Neutrophil (primary cell): Measurements from ENCODE around the gene TMEM86B.

Source experiments
- H3K27ac ChIP-seq: fragments of 200-600 bp; sonication (generic); 2 replicates; pipeline ENCODE4 v1.5.1; 2016; ENCODE audit warnings: mild to moderate bottlenecking, moderate library complexity
- H3K27me3 ChIP-seq: fragments of 200-600 bp; sonication (generic); 2 replicates; pipeline ENCODE4 v1.6.0; 2016; ENCODE audit warnings: mild to moderate bottlenecking
- H3K36me3 ChIP-seq: fragments of 200-600 bp; sonication (generic); 2 replicates; pipeline ENCODE4 v1.5.1; 2017
- H3K4me1 ChIP-seq, 2 experiments: fragments of 200-600 bp in 1 of 2; sonication (generic) in 1 of 2; 1 replicate in 1 of 2; 2 replicates in 1 of 2; pipeline versions ENCODE4 v1.5.1 to v1.6.1; 2013 to 2016; ENCODE audit warnings: low read depth in 1 of 2, low read length in 1 of 2, mild to moderate bottlenecking in 1 of 2, moderate library complexity in 1 of 2; ENCODE audit not compliant: control insufficient read depth in 1 of 2, insufficient read depth in 1 of 2
- H3K4me3 ChIP-seq, 2 experiments: fragments of 200-600 bp in 1 of 2; sonication (generic) in 1 of 2; 1 replicate in 1 of 2; 2 replicates in 1 of 2; pipeline ENCODE4 v1.5.1; 2013 to 2016; ENCODE audit warnings: low read depth in 1 of 2, low read length in 1 of 2, mild to moderate bottlenecking in 1 of 2, moderate library complexity in 1 of 2
- H3K9me3 ChIP-seq: fragments of 200-600 bp; sonication (generic); 2 replicates; pipeline ENCODE4 v1.5.1; 2016
- TF ChIP-seq, protein P1 (sequence below): fragments of 200-600 bp; sonication (generic); IDR thresholded peaks from 2 replicates; pipeline ENCODE4 v1.5.1; 2016; ENCODE audit warnings: antibody characterized with exemption

The TMEM86B gene, protein sequence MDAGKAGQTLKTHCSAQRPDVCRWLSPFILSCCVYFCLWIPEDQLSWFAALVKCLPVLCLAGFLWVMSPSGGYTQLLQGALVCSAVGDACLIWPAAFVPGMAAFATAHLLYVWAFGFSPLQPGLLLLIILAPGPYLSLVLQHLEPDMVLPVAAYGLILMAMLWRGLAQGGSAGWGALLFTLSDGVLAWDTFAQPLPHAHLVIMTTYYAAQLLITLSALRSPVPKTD

DNA sequence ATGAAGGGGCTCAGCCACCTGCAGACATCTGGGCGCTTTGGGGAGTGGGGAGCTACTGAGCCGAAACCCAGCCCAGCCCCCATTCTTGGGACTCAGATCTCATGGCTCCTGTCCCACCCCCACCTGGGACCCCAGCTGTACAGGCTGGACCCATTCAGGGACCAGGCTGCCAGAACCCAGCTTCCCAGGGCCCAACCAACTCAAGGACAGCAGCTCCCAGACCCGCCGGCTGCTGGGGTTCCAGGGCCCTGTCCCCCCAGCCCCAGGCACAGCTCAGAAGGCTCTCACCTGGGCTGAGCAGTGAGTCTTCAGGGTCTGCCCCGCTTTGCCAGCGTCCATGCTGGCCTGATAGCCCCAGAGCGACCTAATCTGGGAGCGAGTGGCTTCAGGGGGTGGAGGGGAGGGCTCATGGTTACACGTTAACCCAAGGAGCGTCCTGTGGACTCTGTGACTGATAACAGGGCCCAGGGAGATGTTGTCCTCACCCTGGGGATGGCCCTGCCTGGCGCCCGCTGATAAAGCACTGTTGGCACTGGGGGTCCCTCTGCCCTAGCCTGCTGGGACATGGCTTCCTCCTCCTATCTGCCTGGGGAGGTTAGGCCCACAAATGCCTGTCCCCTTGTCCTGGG is at the start of gene TMEM86B:
TSS of gene TMEM86B (minus strand) at position 361 of the 629 bp plus-strand sequence. CDS start at position 339, 22 bp downstream.
- Histone ChIP-seq H3K36me3 (peaks cover 95% of the 10 kb centered on the region), H3K27ac (no peak within 1 kb of the TSS), H3K4me3 (no peak within 1 kb of the TSS), H3K4me1 (peaks cover 0 to 5% of the 10 kb centered on the region in 2 experiments), H3K27me3 (no peaks in the 10 kb centered on the region), H3K9me3 (no peaks in the 10 kb centered on the region)
- TF ChIP-seq, protein P1, sequence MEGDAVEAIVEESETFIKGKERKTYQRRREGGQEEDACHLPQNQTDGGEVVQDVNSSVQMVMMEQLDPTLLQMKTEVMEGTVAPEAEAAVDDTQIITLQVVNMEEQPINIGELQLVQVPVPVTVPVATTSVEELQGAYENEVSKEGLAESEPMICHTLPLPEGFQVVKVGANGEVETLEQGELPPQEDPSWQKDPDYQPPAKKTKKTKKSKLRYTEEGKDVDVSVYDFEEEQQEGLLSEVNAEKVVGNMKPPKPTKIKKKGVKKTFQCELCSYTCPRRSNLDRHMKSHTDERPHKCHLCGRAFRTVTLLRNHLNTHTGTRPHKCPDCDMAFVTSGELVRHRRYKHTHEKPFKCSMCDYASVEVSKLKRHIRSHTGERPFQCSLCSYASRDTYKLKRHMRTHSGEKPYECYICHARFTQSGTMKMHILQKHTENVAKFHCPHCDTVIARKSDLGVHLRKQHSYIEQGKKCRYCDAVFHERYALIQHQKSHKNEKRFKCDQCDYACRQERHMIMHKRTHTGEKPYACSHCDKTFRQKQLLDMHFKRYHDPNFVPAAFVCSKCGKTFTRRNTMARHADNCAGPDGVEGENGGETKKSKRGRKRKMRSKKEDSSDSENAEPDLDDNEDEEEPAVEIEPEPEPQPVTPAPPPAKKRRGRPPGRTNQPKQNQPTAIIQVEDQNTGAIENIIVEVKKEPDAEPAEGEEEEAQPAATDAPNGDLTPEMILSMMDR = no peak

DNA sequence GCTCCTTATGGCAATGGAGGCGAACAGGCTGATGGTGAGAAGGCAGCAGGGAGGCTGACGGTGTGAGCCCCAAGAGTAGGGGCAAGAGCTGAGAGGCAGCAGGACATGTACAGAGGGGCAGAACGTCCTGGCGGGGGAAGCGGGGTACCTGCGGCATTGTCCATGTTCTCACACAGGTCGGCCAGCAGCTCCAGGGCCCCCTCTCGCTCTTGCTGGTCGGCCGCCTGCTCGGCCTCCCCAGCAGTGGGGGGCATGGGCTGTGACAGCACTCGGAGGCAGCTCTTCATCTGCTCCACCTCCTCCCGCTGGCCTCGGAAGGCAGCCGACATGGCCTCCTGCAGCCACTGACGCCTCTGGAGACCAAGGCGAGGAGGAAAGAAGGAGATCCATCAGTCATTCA is 48.9 kb upstream of the TMEM86B start:
- H3K27ac ChIP-seq = no peak overlapping the region
- H3K27me3 ChIP-seq = peaks cover 2% of the 10 kb centered on the region
- no peak overlapping the region for H3K4me3 ChIP-seq
- H3K4me1 ChIP-seq = peaks cover 6 to 14% of the 10 kb centered on the region in 2 experiments
- TF ChIP-seq, protein P1 = no peak
- H3K36me3 ChIP-seq = no peaks in the 10 kb centered on the region
- H3K9me3 ChIP-seq = no peaks in the 10 kb centered on the region

DNA sequence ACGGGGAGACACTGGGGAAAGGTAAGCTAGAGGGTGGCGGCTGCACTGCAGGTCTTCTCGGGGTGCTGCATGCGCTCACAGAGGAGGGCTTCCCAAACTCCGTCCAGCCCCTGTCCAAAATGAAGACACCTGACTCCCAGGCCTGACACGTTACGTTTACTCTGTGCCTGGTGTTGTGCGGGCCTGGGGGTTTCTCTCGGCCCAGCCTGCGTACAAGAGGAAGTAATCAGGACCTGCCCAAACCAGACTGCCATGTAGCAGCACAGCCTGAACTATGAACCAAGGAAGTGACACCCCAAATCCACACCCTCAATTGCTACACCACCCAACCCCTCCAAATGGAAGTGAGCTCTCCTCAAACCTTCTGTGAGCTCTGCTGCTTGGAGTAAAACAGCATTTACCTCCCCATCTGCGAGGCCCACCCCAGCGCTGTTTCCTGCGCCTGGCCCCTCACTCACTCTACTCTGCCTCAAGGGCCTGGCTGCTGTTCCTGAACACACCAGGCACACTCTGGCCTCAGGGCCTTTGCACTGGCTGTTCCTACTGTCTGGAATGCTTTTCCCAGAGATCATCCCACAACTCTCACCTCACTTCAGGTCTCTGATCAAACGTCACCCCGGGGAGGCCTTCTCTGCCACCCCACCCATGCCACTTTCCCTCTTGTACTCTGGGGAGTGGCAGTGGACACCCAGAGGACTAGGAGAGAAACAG is 48.3 kb upstream of the TMEM86B start:
- TF ChIP-seq, protein P1 = no peak
- Histone ChIP-seq H3K27me3 (no peaks in the 10 kb centered on the region), H3K36me3 (no peaks in the 10 kb centered on the region)

DNA sequence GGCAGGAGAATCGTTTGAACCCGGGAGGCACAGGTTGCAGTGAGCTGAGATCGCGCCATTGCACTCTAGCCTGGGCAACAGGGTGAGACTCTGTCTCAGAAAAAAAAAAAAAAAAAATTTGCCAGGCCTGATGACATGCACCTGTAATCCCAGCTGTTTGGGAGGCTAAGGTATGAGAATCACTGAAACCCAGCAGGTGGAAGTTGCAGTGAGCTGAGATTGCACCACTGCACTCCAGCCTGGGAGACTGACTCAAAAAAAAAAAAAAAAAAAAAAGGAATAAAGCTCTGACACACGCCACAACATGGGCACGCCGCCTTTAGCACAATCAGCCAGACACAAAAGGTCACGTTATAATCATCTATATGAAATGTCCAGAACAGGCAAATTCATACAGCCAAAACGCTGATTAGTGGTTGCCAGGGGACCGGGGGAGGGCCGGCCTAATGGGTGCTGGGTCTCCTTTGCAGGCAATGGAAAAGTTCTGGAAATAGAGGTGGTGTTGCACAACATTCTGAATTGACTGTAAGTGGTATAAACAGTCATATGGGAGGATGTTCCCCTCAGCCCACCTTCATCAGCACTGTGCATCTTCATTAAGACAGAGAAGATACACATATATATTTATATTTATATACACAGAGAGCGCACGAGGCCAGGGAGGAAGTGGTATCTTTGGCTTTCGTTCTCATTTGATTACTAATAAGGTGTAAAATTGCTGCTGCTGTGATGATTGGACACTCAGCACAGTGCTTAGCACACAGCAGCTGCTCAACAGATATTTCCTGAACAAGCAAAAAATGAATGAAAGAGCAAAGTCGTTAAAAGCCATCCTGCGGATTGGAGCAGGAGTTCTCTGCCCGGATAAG is 47.5 kb upstream of the TMEM86B start:
- Histone ChIP-seq H3K4me3 (no peak overlapping the region), H3K4me1 (peaks cover 6 to 14% of the 10 kb centered on the region in 2 experiments), H3K9me3 (no peaks in the 10 kb centered on the region), H3K27me3 (no peaks in the 10 kb centered on the region), H3K36me3 (no peaks in the 10 kb centered on the region), H3K27ac (no peak overlapping the region)
- TF ChIP-seq, protein P1 = no peak

More for the DNA sequence above, 48.3 kb upstream of the TMEM86B start:
- Histone ChIP-seq H3K27ac (no peak overlapping the region), H3K9me3 (no peaks in the 10 kb centered on the region), H3K4me3 (no peak overlapping the region), H3K4me1 (peaks cover 6 to 14% of the 10 kb centered on the region in 2 experiments)
